GM12878 (cell line): ENCODE results near the gene FBN2. TPM values are rescaled to one million over a fixed set of nuclear protein-coding genes. Genes with fewer than 3 reads are reported as not detected.

ENCODE experiments used
- ATAC-seq: fragments of 200-7000 bp; cut with Tn5 transposase; 3 replicates; pipeline ENCODE4 v1.9.1; 2020; ENCODE audit warnings: mild to moderate bottlenecking, moderate library complexity
- BruUV-seq: library from RNA; stranded (reverse); fragments of 400-500 nt; replicated peaks from 2 replicates; lab custom pipeline; 2021; lab: Mats Ljungman, UMichigan
- CTCF ChIA-PET: fragments of 300-600 bp; sonication (Branson Sonifier 250); formaldehyde crosslinking; extraction: SDS; loops from one replicate; lab custom pipeline; 2021; ENCODE audit warnings: inconsistent platforms; lab: Yijun Ruan, JAX
- POLR2A ChIA-PET: fragments of 350-600 bp; formaldehyde crosslinking; extraction: SDS; loops from one replicate; lab custom pipeline; 2021; ENCODE audit warnings: inconsistent platforms; lab: Charles Lee
- RAD21 ChIA-PET: fragments of 300-600 bp; sonication (Branson Sonifier 250); formaldehyde crosslinking; loops from one replicate; lab custom pipeline; 2023; ENCODE audit warnings: antibody characterized with exemption; ENCODE audit not compliant: unreplicated experiment; lab: Charles Lee
- SMC1A ChIA-PET: fragments of 300-600 bp; sonication (Branson Sonifier 250); formaldehyde crosslinking; loops from one replicate; lab custom pipeline; 2023; ENCODE audit not compliant: unreplicated experiment, uncharacterized antibody; lab: Charles Lee
- DNase-seq: peaks from one replicate; pipeline ENCODE4 v3.0.0-alpha.2; 2011; ENCODE audit warnings: low read depth, low spot score
- FAIRE-seq: peaks from 3 replicates; lab custom pipeline; 2011; peaks lifted over from hg19 to GRCh38; lab: Jason Lieb, UNC
- H2AFZ ChIP-seq: 2 replicates; pipeline ENCODE4 v1.6.0; 2011; ENCODE audit warnings: low read depth, low read length, control low read depth; ENCODE audit not compliant: control insufficient read depth
- H3K27ac ChIP-seq: 2 replicates; pipeline ENCODE4 v1.5.1; 2011; ENCODE audit warnings: control low read depth; ENCODE audit not compliant: control insufficient read depth, insufficient read depth
- H3K27me3 ChIP-seq, 2 experiments: replicated peaks in 1 of 2; 2 replicates each; pipeline versions ENCODE4 v1.6.0 to v1.6.1; 2011; ENCODE audit warnings: low read length in 1 of 2; ENCODE audit not compliant: control insufficient read depth in 2 of 2, insufficient read depth in 2 of 2
- H3K36me3 ChIP-seq, 2 experiments: 2 replicates each; pipeline ENCODE4 v1.5.1; 2011; ENCODE audit warnings: low read length in 1 of 2; ENCODE audit not compliant: control insufficient read depth in 2 of 2, insufficient read depth in 2 of 2
- H3K4me1 ChIP-seq: 2 replicates; pipeline ENCODE4 v1.6.1; 2011; ENCODE audit warnings: mild to moderate bottlenecking, low read length, moderate library complexity, mixed read lengths; ENCODE audit not compliant: control insufficient read depth, insufficient read depth
- H3K4me2 ChIP-seq: 2 replicates; pipeline ENCODE4 v1.6.0; 2011; ENCODE audit warnings: control low read depth; ENCODE audit not compliant: control insufficient read depth, insufficient read depth
- H3K4me3 ChIP-seq: fragments of 200-600 bp; sonication (generic); 2 replicates; pipeline ENCODE4 v1.5.1; 2016
- H3K79me2 ChIP-seq: 2 replicates; pipeline ENCODE4 v1.6.0; 2011; ENCODE audit warnings: low read length; ENCODE audit not compliant: control insufficient read depth, insufficient read depth
- H3K9ac ChIP-seq: 2 replicates; pipeline ENCODE4 v1.8.0; 2011; ENCODE audit warnings: low read length, control low read depth, mixed read lengths; ENCODE audit not compliant: control insufficient read depth, insufficient read depth
- H3K9me3 ChIP-seq: replicated peaks from 3 replicates; pipeline ENCODE4 v1.5.1; 2011; ENCODE audit warnings: mild to moderate bottlenecking, low read length; ENCODE audit not compliant: control insufficient read depth, insufficient read depth
- H4K20me1 ChIP-seq: 2 replicates; pipeline ENCODE4 v1.6.0; 2011; ENCODE audit not compliant: control insufficient read depth, insufficient read depth
- BRCA1 ChIP-seq: IDR thresholded peaks from 2 replicates; pipeline ENCODE4 v1.6.1; 2011; ENCODE audit warnings: low read depth, low read length, improper control_type of control experiment
- JUND ChIP-seq: IDR thresholded peaks from 2 replicates; pipeline ENCODE4 v1.6.1; 2012; ENCODE audit warnings: low read depth, mild to moderate bottlenecking, low read length, improper control_type of control experiment, moderate library complexity
- RAD51 ChIP-seq: fragments of 450-650 bp; IDR thresholded peaks from 2 replicates; pipeline ENCODE4 v1.6.1; 2016; ENCODE audit warnings: moderate library complexity, mild to moderate bottlenecking, inconsistent platforms
- SIN3A ChIP-seq: IDR thresholded peaks from 2 replicates; pipeline ENCODE4 v1.6.1; 2012; ENCODE audit warnings: low read depth, low read length, improper control_type of control experiment
- TCF12 ChIP-seq: IDR thresholded peaks from 2 replicates; pipeline ENCODE4 v1.6.1; 2011; ENCODE audit warnings: low read depth, mild to moderate bottlenecking, low read length
- WGBS: methylation state at CpG from one replicate; pipeline ENCODE4 v1.1.6; 2016; ENCODE audit warnings: low lambda C conversion rate; ENCODE audit not compliant: insufficient replicate concordance, insufficient coverage; ENCODE audit errors: missing lambda C conversion rate; 5-methylcytosine and 5-hydroxymethylcytosine counted together
- in situ Hi-C: fragments of 300-500 bp; cut with MboI; formaldehyde crosslinking; loops from 9 replicates; pipeline ENCODE4 v1.14.3; 2018; ENCODE audit warnings: mixed read lengths
- intact Hi-C: fragments of 100-400 bp; cut with micrococcal nuclease; formaldehyde crosslinking; loops from one replicate; pipeline ENCODE4 v1.14.2; 2022; ENCODE audit not compliant: unreplicated experiment
- polyA plus RNA-seq, 11 experiments: library from polyadenylated mRNA; depleted of rRNA in 4 of 11; unstranded in 6 of 11; stranded (reverse) in 5 of 11; fragments of >200 nt; fragmentation: Nextera tagmentation in 4 of 11; fragmentation: Illumina TruSeq in 1 of 11; extraction: Ambion mirVana in 4 of 11; extraction: Trizol in 1 of 11; gene quantifications; 1 replicate in 1 of 11; 2 replicates in 10 of 11; pipeline versions ENCODE4 v1.2.1 to v1.2.3, GENCODE V29; 2011 to 2016; ENCODE audit warnings: inconsistent platforms in 2 of 11, missing spikeins in 2 of 11, low read depth in 1 of 11
- total RNA-seq, 4 experiments: library from RNA; depleted of rRNA in 3 of 4; stranded (reverse); fragments of >200 nt in 3 of 4; fragmentation: Illumina TruSeq in 1 of 4; extraction: Trizol in 1 of 4; gene quantifications; 2 replicates each; pipeline versions ENCODE4 v1.2.1 to v1.2.3, GENCODE V29; 2013 to 2021

Gene FBN2
- total and polyA plus RNA-seq, 10 of the 15 experiments (the other 5 are each of a cell fraction or from before 2014, with no cell fraction given), result 0.01 to 0.98 (median 0.10) TPM; not detected in 3

- ChIA-PET RAD21 (no interaction called here), SMC1A (no interaction called here), POLR2A (no interaction called here), CTCF (interaction anchor here (1.1 kb wide), 1 partner anchor 10 kb away, joined by 3 read pairs; no protein-coding TSS in a partner anchor)
- intact Hi-C loops (no loop called here), in situ Hi-C loops (no loop called here)
- no peaks in the 10 kb centered on the region for H4K20me1 ChIP-seq
- no TSS peak for BruUV-seq
- TF ChIP-seq TCF12, result no peak
- peak; percentile 52; the same call in 1 of the 2 replicates for TF ChIP-seq RAD51
- H3K27ac ChIP-seq, result no peak overlapping the region
- no peaks in the 10 kb centered on the region for H3K79me2 ChIP-seq
- FAIRE-seq (no peak), DNase-seq (no peak), ATAC-seq (no peak)
- no peaks in the 10 kb centered on the region for H3K36me3 ChIP-seq
- H3K4me2 ChIP-seq, result no peak overlapping the region
- H2AFZ ChIP-seq, result no peak overlapping the region
- no peaks in the 10 kb centered on the region for H3K9me3 ChIP-seq
- no peak overlapping the region for H3K9ac ChIP-seq
- H3K4me3 ChIP-seq, result no peak overlapping the region
- no peaks in the 10 kb centered on the region for H3K4me1 ChIP-seq
- WGBS, result 7% methylated on average over 3 of the region's 3 CpGs
- H3K27me3 ChIP-seq, result no peaks in the 10 kb centered on the region
Observed at GRCh38 chr5:128366147-128366546, 171.9 kb downstream of the FBN2 start.

GRCh38 chr5:128362370-128362769 lies 175.7 kb downstream of the FBN2 start:
- ChIA-PET POLR2A (no interaction called here), SMC1A (interaction anchor here (0.8 to 1.4 kb wide), 5 partner anchors 14 to 59 kb away, joined by 3 to 5 read pairs (median 3); no protein-coding TSS in a partner anchor), RAD21 (no interaction called here), CTCF (no interaction called here)
- H3K9ac ChIP-seq, result no peak overlapping the region
- H3K27ac ChIP-seq, result no peak overlapping the region
- in situ Hi-C loops (no loop called here), intact Hi-C loops (no loop called here)
- H3K4me1 ChIP-seq, result no peaks in the 10 kb centered on the region
- H4K20me1 ChIP-seq, result no peaks in the 10 kb centered on the region
- WGBS, result 20% methylated on average over 4 of the region's 4 CpGs
- H2AFZ ChIP-seq, result no peak overlapping the region
- BruUV-seq, result no TSS peak
- no peaks in the 10 kb centered on the region for H3K27me3 ChIP-seq
- no peak overlapping the region for H3K4me3 ChIP-seq
- FAIRE-seq, result no peak
- no peaks in the 10 kb centered on the region for H3K79me2 ChIP-seq
- no peaks in the 10 kb centered on the region for H3K36me3 ChIP-seq
- no peak overlapping the region for H3K4me2 ChIP-seq
- TF ChIP-seq JUND (no peak), BRCA1 (no peak), SIN3A (no peak)
- TF ChIP-seq, all 136 proteins: peak for 0
- no peak for DNase-seq
- ATAC-seq, result no peak
- H3K9me3 ChIP-seq, result no peaks in the 10 kb centered on the region
